GM23338 (cell line): ENCODE results near the gene PRODH2. TPM values are rescaled to one million over a fixed set of nuclear protein-coding genes. Genes with fewer than 3 reads are reported as not detected.

Source experiments
- ATAC-seq: fragments of 200-7000 bp; cut with Tn5 transposase; 3 replicates; pipeline ENCODE4 v1.9.1; 2020
- DNase-seq: peaks from one replicate; pipeline ENCODE4 v3.0.0-alpha.2; 2015; ENCODE audit warnings: low spot score
- H2AFZ ChIP-seq: fragments of 200-600 bp; sonication (generic); 2 replicates; pipeline ENCODE4 v1.8.0; 2016; ENCODE audit warnings: antibody characterized with exemption, mild to moderate bottlenecking, moderate library complexity
- H3F3A ChIP-seq: fragments of 200-600 bp; sonication (generic); replicated peaks from 2 replicates; pipeline ENCODE4 v1.8.0; 2017; ENCODE audit warnings: antibody characterized with exemption, mixed run types, low read depth
- H3K27ac ChIP-seq: fragments of 200-600 bp; sonication (generic); 2 replicates; pipeline ENCODE4 v1.6.1; 2016; ENCODE audit warnings: low read depth
- H3K27me3 ChIP-seq: fragments of 200-600 bp; sonication (generic); 2 replicates; pipeline ENCODE4 v1.8.0; 2016; ENCODE audit warnings: mild to moderate bottlenecking, mixed run types, moderate library complexity; ENCODE audit not compliant: insufficient read depth
- H3K36me3 ChIP-seq: fragments of 200-600 bp; sonication (generic); 2 replicates; pipeline ENCODE4 v1.8.0; 2016; ENCODE audit warnings: mild to moderate bottlenecking; ENCODE audit not compliant: insufficient read depth
- H3K4me1 ChIP-seq: fragments of 200-600 bp; sonication (generic); 2 replicates; pipeline ENCODE4 v1.8.0; 2016; ENCODE audit warnings: mild to moderate bottlenecking, moderate library complexity; ENCODE audit not compliant: insufficient read depth
- H3K4me2 ChIP-seq: fragments of 200-600 bp; sonication (generic); 2 replicates; pipeline ENCODE4 v1.7.1; 2017; ENCODE audit warnings: mixed run types
- H3K4me3 ChIP-seq: fragments of 200-600 bp; sonication (generic); 2 replicates; pipeline ENCODE4 v1.6.1; 2016; ENCODE audit warnings: mixed run types
- H3K79me2 ChIP-seq: fragments of 200-600 bp; sonication (generic); replicated peaks from 2 replicates; pipeline ENCODE4 v1.8.0; 2017; ENCODE audit warnings: mild to moderate bottlenecking; ENCODE audit not compliant: insufficient read depth
- H3K9me2 ChIP-seq: fragments of 200-600 bp; sonication (generic); 2 replicates; pipeline ENCODE4 v1.8.0; 2017; ENCODE audit not compliant: insufficient read depth
- H4K20me1 ChIP-seq: fragments of 200-600 bp; sonication (generic); replicated peaks from 2 replicates; pipeline ENCODE4 v1.8.0; 2017; ENCODE audit warnings: mild to moderate bottlenecking; ENCODE audit not compliant: insufficient read depth
- H3K27ac Mint-ChIP-seq: 2 replicates; pipeline ENCODE4 v1.8.0; 2020; ENCODE audit warnings: inconsistent platforms, mild to moderate bottlenecking, moderate library complexity, mixed read lengths
- H3K27me3 Mint-ChIP-seq: 3 replicates; pipeline ENCODE4 v1.8.0; 2022; ENCODE audit warnings: low read depth, mild to moderate bottlenecking, moderate library complexity, mixed read lengths, inconsistent platforms; ENCODE audit not compliant: insufficient read depth, poor library complexity
- H3K36me3 Mint-ChIP-seq: 3 replicates; pipeline ENCODE4 v1.8.0; 2021; ENCODE audit warnings: low read depth, mild to moderate bottlenecking, inconsistent platforms, moderate library complexity, mixed read lengths
- H3K4me1 Mint-ChIP-seq: 3 replicates; pipeline ENCODE4 v1.8.0; 2020; ENCODE audit warnings: mild to moderate bottlenecking, inconsistent platforms, mixed read lengths
- H3K4me3 Mint-ChIP-seq: 3 replicates; pipeline ENCODE4 v1.8.0; 2021; ENCODE audit warnings: moderate library complexity, mild to moderate bottlenecking, inconsistent platforms, mixed read lengths
- H3K9me3 Mint-ChIP-seq: 3 replicates; pipeline ENCODE4 v1.8.0; 2020; ENCODE audit warnings: moderate library complexity, mild to moderate bottlenecking, inconsistent platforms, mixed read lengths
- CREB1 ChIP-seq: fragments of 250-450 bp; sonication (Bioruptor Pico); IDR thresholded peaks from 2 replicates; pipeline ENCODE4 v1.5.0; 2020; ENCODE audit warnings: low read depth, mild to moderate bottlenecking, moderate library complexity
- NANOG ChIP-seq: IDR thresholded peaks from 2 replicates; pipeline ENCODE4 v1.6.1; 2016; ENCODE audit warnings: antibody characterized with exemption, borderline replicate concordance
- ZNF114 ChIP-seq: fragments of 250-450 bp; sonication (Bioruptor Pico); IDR thresholded peaks from 2 replicates; pipeline ENCODE4 v1.5.0; 2020; ENCODE audit warnings: mild to moderate bottlenecking, moderate library complexity
- ZNF462 ChIP-seq: fragments of 250-450 bp; sonication (Bioruptor Pico); IDR thresholded peaks from 2 replicates; pipeline ENCODE4 v1.5.0; 2020; ENCODE audit warnings: mild to moderate bottlenecking, moderate library complexity
- polyA plus RNA-seq: library from polyadenylated mRNA; unstranded; fragments of >200 nt; fragmentation: Nextera tagmentation; extraction: Ambion mirVana; gene quantifications from 2 replicates; pipeline ENCODE4 v1.2.1, GENCODE V29; 2016
- total RNA-seq: library from RNA; depleted of rRNA; stranded (reverse); fragments of >200 nt; shearing (Covaris generic); gene quantifications from 2 replicates; pipeline ENCODE4 v1.2.3, GENCODE V29; 2014

PRODH2 gene
- total and polyA plus RNA-seq, 2 experiments from 2014 or later = not detected

GRCh38 chr19:35789195-35789977, 23.3 kb downstream of the PRODH2 start:
- 0 out of 2 replicates have a peak, but pooled peaks cover 4% of the 10 kb centered on the region for H3F3A ChIP-seq
- ATAC-seq (no peak), DNase-seq (no peak)
- H3K27ac ChIP-seq = no peak overlapping the region
- Mint-ChIP-seq H3K36me3 (no peaks in the 10 kb centered on the region), H3K4me1 (peaks cover 15% of the 10 kb centered on the region), H3K9me3 (no peaks in the 10 kb centered on the region), H3K27ac (no peak overlapping the region), H3K4me3 (no peak overlapping the region), H3K27me3 (peaks cover 20% of the 10 kb centered on the region)
- H3K79me2 ChIP-seq = no peaks in the 10 kb centered on the region
- H4K20me1 ChIP-seq = no peaks in the 10 kb centered on the region
- H3K9me2 ChIP-seq = no peaks in the 10 kb centered on the region
- H3K4me1 ChIP-seq = peaks cover 5% of the 10 kb centered on the region; the same call in 1 of the 2 replicates
- no peaks in the 10 kb centered on the region for H3K27me3 ChIP-seq
- H2AFZ ChIP-seq = no peak overlapping the region
- no peak overlapping the region for H3K4me3 ChIP-seq
- H3K4me2 ChIP-seq = no peak overlapping the region
- H3K36me3 ChIP-seq = no peaks in the 10 kb centered on the region
- no peak for TF ChIP-seq NANOG
- TF ChIP-seq CREB1 (CRISPR knock-in tag) = no peak
- TF ChIP-seq ZNF462 (CRISPR knock-in tag) = no peak
- no peak for TF ChIP-seq ZNF114 (CRISPR knock-in tag)
